HG03460 (cell line): ENCODE data around the gene ITGA8.
"Not testable (repeated sequence)": the region's sequence is repeated elsewhere in the genome, so short reads cannot be mapped to it uniquely, and the experiment has no call there.

Experiments used
- ATAC-seq: cut with Tn5 transposase; IDR thresholded peaks from one replicate; pipeline ENCODE4 v1.9.1; 2021; ENCODE audit not compliant: unreplicated experiment

Gene ITGA8

DNA sequence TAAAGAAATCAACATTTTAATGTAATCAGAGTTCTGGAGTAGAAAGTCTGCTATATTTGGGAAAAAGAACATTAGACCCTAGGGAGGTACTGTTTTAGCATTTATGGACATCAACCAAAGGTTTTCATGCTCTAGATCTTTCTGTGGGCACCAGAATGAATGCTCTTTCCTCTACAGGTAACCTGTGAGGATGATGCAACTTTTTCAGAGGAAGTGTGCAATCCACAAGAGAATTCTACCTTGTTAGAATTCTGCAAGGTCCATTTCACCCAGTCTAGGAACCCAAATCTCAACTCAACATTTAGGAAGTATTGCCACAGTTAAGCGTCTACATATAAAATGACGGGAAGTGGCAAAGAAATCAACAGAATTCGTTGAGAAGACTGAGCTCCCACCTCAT lies 208.8 kb downstream of the ITGA8 start:
- no peak for ATAC-seq

DNA sequence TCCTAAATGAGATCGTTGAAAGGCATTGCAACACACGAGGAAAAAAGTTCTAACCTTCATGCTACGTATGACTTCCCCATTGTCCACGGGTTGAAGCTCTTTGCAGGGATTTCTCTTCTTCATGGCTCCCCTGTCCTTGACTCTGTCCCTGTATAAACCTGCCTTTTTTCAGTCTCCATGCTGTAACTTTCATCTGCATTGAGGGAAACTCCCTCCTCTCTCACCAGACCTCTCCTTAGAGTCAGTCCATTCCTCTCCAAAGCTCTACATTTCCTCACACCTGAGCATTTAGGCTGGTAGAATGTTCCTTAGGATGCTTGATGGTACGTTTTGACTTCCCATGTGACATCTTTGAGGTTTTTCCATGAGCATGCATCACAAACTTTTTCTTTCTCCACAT lies 214.4 kb downstream of the ITGA8 start:
- no peak for ATAC-seq

DNA sequence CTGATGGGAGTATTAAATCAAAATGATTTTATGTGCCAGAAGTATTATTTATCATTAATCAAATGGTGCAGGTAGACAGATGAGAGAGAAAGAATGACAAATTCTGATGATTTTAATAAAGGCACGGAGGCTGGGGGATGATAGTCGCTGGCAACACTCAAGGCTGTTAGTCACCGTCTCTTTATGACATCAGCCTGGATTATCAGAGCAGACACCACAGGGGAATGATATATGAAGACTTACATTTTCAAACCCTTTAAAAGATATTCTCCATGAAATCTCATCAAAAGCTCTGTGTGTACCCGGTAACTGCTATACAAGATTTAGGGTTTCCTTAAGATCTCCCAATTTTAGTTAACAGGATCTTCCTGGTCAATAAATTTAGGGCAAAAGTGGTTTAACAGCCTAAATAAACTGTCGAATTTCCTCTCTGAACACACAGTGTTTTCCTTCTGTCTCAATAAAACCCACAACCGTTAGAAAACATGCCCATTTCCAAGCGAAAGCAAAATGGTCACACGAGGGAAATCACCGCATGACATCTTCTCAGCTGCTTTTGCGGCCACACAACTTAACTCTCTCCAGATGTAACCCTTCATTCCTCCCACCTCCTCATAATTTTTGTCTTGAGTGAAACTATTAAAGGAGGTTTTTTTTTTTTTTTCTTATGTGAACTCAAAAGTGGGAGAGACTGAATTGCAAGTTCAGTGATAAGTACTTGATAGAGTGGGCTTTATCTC lies 215.5 kb downstream of the ITGA8 start:
- no peak for ATAC-seq

DNA sequence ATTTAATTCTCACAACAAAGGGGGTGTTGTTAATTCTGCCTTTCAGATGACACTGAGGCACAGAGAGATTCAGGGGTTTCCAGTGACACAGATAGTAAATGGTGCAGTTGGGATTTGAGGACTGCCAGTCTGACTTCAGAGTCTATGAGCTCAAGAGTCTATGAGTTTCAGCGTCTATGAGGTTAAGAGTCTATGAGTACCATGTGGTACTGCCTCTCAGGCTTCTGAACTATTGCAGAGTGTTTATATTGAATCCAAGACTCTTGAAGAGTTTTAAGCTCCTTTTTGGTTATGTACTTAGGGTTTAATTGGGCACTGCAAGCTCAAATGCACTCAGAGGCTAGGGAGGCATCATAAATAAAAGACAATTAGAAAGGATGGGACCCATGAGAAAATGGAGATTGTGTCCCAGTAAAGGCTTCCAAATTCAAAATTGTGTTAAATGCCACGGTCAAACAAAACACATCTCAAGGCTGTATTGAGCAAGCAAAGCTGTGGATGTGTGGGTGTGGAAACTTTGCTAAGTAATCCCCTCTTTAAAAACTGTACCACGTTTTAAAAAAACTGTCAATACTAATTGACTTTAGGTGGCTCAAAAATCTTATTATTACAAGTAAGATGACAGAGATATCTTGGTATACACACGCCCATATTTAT lies 224.7 kb downstream of the ITGA8 start:
- ATAC-seq: no peak

DNA sequence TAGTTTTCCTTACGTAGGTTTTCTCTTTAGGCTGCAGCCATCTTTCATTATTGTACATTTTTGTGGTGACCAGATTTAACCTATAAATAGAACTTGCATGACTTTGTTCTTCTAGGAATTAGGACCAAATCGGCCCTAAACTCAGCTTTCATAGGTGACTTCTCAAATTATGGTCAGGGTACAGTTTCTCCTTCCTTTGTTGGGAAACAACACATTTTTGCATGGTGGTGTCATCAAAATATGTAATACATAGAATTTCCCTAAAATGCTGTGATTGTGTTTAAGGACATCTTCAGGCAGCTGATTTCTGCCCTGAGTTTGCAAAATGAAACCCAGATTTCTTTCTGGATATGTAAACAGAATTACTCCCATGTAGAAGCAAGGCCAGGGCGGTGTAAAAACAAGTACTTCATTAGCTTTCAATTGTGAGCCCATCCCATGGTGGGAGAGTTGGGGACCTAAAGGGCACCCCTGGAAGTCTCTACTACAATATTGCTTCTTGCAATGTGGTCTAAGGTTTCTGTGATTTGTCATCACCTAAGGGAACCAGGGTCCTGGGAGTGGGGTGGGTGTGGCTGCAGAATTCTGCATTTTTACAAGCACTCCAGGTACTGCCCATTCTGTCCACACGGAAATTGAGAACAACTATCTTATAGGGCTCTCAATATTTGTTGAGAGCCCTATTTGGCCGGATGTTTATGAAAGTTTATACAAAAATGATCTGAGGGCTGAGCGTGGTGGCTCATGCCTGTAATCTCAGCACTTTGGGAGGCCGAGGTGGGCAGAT lies 227.7 kb downstream of the ITGA8 start:
- no peak for ATAC-seq

DNA sequence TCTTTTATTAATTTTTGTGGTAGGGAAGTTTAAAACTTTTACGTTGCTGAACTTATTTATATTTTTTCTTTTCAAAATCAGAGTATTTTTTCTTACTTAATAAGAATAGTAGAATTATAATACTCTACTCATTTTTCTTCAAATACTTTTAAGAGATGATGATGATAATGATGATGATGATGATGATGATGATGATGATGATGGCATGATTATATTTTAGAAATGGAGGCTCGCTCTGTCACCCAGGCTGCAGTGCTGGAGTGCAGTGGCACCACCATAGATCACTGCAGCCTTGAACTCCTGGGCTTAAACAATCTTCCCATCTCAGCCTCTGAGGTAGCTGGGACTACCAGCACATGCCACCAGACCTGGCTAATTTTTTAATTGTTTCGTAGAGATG lies 230.3 kb downstream of the ITGA8 start:
- no peak for ATAC-seq

DNA sequence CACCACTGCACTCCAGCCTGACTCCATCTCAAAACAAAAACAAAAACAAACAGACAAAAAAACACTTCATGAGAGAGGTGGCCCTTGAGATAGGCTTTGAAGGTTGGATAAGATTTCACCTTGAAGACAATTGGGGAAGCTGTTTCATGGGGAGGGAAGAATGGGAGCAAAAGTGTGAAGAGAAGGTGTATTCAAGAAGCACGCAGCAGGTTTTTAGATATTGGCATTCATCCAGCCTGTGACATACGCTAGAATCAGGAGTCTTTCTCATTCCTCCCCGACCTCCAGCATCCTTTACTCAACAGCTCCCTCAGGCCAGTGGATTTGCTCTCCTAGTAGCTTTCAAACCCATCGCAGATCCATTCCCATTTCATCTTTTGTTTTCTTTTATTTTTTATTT lies 232.3 kb downstream of the ITGA8 start:
- no peak for ATAC-seq

DNA sequence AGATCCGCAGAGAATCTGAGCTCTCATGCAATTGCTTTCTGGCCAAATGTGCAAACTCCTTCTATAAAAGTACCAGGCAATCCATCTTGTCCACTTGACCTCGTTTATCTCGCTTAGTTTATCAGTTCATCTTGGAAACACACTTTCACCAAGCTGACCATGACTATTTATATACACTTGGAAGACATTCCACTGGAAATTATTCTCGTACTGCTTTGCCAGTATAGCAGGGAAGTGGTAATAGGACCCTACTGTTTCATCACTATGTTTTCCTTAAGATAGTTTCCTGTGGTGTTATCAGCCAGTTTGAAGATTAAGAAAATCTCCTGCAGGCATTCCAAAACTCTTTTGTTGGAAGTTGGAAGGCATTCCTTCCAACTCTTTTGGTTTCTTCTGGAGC lies 233.3 kb downstream of the ITGA8 start:
- no peak for ATAC-seq

DNA sequence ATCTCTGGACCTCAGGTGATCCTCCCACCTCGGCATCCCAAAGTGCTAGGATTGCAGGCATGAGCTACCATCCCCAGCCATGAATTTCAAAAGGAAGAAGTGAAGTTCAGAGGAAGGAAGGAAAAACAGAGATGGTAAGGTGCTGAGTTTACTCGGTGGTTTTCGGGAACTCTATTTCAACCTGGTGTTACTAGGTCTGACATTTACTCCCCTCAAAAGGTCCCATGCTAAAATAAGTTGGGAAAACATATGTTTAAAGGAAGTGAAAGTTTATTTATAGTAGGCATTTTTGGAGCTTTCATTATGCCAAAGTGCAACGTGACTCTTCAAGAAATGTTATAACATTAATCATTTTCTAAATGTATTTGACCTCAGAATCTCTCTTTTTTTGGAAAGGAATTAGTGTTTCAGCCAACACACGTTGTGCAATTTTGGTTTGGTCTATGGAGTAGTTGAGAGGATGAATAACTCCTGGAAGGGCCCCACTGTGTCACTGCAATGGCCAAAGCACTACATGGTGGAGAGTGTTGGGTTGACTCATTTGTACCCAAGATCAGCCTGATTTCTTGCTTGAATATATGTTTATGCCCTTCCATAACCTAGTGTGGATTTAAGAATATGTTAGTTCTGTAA lies 233.9 kb downstream of the ITGA8 start:
- no peak for ATAC-seq

DNA sequence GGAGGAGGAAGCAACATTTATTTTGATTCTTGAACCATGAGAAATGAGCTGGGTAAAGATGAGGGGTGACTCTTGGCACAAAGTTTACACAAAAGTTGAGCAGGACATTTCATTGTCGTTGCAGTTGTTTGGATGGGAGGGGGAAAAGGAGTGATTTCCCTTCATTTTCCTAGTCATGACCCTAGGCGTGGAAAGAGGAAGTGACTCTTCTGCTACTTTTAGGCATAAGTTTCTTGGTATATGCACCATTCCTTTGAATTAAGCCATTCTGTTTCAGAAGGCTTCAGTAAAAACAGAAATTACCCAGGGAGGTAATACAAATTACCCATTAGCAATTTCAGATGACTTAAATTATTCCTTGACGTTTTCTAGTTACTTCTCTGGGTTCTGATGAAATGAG lies 234.7 kb downstream of the ITGA8 start:
- ATAC-seq: no peak

DNA sequence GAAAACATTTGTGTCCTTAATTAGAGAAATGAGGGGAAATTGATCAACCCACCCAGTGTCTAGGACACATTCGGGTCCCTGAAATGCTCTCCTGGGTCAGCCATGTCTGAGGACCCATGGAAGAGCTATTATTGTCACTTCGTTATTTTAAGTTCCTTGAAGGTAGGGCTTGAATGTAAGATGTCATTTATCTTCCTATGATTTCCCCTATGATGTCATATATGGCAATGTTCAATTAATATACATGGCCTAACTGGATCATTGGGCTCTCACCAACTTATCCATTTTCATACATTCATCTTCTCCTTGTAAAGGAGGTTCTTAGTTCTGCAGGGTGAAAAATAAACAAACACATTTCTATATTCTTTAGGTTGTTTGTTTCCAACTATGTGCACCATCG lies 235.6 kb downstream of the ITGA8 start:
- no peak for ATAC-seq

DNA sequence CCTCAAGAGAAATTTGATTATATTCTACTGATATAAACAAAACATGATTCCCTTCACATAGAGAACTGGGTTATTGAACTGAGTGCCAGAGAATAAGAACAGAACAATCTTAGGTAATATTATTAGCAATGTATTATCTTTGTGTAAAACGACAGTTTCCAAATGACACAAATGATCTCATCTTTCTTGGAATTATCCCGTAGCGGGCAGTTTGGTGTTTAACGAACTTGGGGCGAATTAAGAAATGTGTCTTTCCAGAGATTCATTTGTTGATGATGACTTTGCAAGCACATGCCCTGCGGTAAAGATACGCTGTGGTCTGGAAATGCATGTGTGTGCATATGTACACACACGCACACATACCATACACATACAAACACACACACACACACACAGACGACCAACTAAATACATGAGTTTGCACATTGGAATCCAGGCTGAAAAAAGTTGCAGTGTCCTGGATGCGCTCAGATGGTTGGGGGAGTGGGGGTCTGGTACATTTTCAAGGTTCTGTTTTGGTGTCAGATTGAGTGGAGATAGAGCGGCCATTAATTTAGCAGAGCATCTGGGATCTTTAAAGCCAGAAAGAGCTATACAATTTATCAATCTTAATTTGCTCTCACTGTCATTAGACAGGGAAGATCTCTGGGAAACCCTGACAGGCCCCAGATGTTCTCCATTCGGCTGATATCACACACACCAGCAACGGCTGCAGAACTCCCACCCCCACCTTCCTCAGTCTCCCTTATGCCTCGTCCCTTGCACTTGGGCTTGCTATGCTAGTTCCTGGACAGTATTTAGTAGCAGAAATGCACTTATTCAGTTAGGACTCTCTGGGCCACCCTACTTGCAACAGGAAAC lies 236.3 kb downstream of the ITGA8 start:
- ATAC-seq: no peak

DNA sequence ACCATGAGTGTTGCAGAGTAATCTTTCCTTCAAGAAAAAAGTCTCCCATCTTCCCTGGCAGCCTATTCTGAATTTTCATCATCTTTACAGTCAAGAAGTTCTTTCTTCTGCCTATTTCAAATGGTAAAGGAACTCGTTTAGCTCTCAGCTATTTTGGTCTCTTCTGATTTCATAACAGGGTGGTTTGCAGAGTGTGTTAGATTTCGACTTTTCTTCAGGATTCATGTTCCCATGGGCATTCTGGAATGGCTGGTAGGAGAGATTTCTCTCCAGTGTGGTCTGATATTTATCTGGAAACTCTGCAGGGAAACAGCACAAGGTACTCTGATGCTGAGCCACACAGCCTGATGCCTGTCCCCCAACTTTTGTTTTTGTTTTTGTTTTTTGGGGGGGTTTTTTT lies 237.6 kb downstream of the ITGA8 start:
- ATAC-seq: no peak

DNA sequence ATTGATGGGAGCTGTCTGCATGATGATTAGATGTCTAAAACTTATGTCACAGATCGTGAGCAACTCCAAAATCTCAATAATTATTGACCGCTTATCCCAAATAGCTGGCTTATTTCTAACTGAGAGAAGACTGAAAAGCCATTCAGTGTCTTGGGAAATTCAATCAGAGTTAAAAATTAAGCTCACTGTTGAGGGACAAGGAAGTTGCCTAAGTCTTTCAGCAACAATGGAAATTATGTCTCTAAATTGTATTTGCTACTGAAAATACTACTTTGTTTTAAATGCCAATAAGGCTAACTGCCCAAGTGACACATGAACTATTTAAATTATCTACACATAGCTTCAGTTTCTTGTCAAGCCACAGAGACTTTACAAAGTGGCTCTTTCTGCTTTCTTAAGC lies 240.8 kb downstream of the ITGA8 start:
- ATAC-seq: no peak

DNA sequence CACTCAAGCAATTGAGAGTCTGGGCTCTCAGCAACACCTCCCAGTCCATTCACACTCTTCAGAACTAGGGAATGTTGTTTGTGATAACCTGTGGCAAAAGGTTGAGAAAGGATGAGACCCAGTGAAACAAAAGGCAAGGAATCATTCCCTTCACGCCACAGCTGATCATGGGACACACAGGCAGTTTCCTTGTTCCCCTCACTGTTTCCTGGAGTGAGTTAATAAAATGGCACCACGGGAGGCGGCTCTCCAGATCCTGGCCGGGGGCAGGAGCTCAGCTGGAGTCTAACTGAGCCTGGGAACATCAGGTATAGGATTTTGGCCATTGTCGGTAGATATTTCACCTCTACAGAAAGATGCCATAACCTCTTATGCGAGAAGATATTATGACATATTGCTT lies 241.3 kb downstream of the ITGA8 start:
- no peak for ATAC-seq

DNA sequence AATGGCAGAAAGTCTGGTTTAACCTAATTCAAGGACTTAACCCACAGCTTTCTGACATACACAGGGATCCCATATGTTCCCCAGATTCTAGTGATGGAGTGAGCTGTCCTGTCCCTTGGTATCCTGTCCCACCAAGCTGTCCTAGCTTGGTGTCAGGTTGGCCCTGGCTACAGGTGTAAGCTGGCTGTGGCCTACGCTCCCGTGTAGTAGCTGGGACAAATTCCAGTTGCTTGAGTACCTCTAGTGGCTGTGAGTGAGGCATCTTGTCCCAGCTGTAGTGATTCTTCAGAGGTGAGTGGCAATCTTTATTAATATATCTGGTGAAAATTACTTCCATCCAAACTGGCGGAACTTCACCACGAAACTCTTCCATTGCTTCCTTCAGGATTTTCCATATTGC lies 243.4 kb downstream of the ITGA8 start:
- no peak for ATAC-seq

DNA sequence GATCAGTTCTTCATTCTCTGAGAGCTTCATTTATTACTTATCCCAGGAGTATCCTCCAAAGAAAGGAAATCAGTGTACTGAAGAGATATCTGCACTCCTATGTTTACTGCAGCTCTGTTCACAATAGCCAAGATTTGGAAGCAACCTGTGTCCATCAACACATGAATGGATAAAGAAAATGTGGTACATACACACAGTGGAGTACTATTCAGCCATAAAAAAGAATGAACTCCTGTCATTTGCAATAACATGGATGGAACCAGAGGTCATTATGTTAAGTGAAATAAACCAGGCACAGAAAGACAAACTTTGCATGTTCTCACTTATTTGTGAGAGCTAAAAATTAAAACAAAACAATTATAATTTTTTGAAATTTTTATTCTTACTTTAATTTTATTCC lies 244.3 kb downstream of the ITGA8 start:
- ATAC-seq: not testable (repeated sequence)

DNA sequence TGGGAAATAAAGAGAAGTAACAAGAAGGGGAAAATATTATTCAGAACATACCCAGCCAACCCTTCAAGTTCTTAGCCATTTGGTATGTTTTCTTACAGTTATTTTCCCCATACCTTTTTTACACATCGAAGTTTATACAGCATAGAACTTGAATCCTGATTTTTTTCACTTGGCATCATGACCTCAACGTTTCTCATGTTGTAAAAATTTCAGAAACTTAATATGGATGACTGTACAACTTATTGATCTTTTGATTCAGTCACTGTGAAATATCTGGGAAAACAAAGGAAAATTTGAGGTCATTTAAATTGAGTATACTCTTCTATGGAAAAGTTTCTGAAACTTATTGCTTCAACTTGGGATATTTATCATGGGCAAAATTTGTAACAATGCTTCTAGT lies 245.1 kb downstream of the ITGA8 start:
- ATAC-seq: no peak

DNA sequence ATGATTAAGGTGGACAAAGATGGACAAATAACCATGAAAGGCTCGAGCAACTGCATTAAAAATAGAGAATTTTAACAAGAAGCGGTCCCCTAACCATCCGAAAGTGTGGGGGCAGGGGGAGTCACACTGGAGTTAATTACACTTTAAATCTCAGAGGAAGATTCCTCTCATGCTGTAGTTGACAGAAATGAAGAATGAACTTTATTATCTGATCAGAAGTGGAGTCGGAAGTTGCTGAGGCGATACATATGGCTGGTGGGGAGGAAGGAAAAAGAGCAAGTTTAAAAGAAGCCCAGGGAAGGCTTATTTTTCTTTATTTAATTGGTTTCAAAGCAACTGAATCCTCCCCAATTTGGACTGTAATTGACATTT lies 246.3 kb downstream of the ITGA8 start:
- no peak for ATAC-seq

DNA sequence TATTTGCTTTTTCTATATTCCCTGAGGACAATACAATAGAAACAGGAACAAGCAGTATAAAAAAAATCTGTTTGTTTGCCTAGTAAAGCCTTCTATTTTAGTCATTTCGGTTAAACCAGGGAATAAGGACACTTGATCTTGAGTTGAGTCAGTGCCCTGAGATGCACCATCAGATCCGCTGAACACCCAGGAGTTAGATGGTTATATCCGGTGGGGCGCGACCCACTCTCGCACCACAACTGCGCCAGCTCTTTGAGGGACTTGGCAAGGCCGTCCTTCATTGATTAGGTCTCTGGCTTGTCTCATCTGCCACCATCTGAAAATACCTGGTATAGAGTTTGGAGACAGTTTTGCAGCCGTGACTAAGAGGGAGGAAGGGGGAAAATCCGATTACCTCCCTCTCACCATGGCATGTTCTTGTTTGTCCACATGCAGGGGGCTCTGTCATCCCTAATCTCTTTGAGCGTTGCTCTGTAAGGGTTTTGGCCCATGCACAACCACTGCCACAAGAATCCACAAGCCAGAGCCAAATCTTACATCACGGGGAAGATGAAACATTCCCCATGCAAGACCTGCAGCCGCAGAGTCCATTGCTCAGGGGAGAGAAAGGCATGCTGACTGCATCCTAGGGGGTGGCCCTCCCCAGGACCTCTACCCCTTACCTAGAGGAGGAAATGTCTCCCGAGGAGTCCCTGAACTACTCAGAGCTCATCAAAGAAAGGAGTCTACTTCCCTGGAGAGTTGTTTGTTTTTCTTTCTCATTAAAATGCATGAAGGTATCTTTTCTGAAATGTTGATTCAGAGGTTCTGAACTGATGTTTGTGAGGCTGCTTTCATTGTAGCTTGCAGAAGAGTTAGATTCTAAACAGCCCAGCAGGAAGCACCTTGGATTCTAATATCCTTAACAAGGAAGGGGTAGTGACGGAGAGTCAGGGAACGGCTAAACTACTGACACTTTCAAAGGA lies 247.0 kb downstream of the ITGA8 start:
- ATAC-seq: no peak
